GM23248 (cell line): ENCODE measurements around the gene SLX4IP. TPM values are rescaled to one million over a fixed set of nuclear protein-coding genes. Genes with fewer than 3 reads are reported as not detected.

Experiments used
- DNase-seq: peaks from one replicate; pipeline ENCODE4 v3.0.0-alpha.2; 2015
- H2AFZ ChIP-seq: fragments of 200-600 bp; sonication (generic); 2 replicates; pipeline ENCODE4 v1.6.1; 2016; ENCODE audit warnings: antibody characterized with exemption
- H3F3A ChIP-seq: fragments of 200-600 bp; sonication (generic); 2 replicates; pipeline ENCODE4 v1.6.1; 2016; ENCODE audit warnings: mild to moderate bottlenecking, antibody characterized with exemption, mixed run types; ENCODE audit not compliant: insufficient read depth
- H3K27ac ChIP-seq: fragments of 200-600 bp; sonication (generic); 2 replicates; pipeline ENCODE4 v1.5.1; 2016; ENCODE audit warnings: mild to moderate bottlenecking
- H3K27me3 ChIP-seq: fragments of 200-600 bp; sonication (generic); replicated peaks from 2 replicates; pipeline ENCODE4 v1.6.1; 2016; ENCODE audit warnings: mild to moderate bottlenecking; ENCODE audit not compliant: insufficient read depth
- H3K36me3 ChIP-seq: fragments of 200-600 bp; sonication (generic); 2 replicates; pipeline ENCODE4 v1.6.1; 2016; ENCODE audit warnings: low read depth, mild to moderate bottlenecking
- H3K4me1 ChIP-seq: fragments of 200-600 bp; sonication (generic); 2 replicates; pipeline ENCODE4 v1.6.1; 2016; ENCODE audit warnings: mild to moderate bottlenecking; ENCODE audit not compliant: insufficient read depth
- H3K4me2 ChIP-seq: fragments of 200-600 bp; sonication (generic); one replicate; pipeline ENCODE4 v1.6.1; 2016; ENCODE audit warnings: mild to moderate bottlenecking; ENCODE audit not compliant: unreplicated experiment
- H3K4me3 ChIP-seq: fragments of 200-600 bp; sonication (generic); 2 replicates; pipeline ENCODE4 v1.5.1; 2016; ENCODE audit warnings: mild to moderate bottlenecking
- H3K79me2 ChIP-seq: fragments of 200-600 bp; sonication (generic); 2 replicates; pipeline ENCODE4 v1.6.1; 2016; ENCODE audit warnings: mild to moderate bottlenecking; ENCODE audit not compliant: insufficient read depth
- H3K9ac ChIP-seq: fragments of 200-600 bp; sonication (generic); 2 replicates; pipeline ENCODE4 v1.6.1; 2016; ENCODE audit warnings: mild to moderate bottlenecking
- H3K9me2 ChIP-seq: fragments of 200-600 bp; sonication (generic); 2 replicates; pipeline ENCODE4 v1.6.1; 2016; ENCODE audit warnings: mixed run types, mild to moderate bottlenecking, moderate library complexity; ENCODE audit not compliant: insufficient read depth
- H3K9me3 ChIP-seq: fragments of 200-600 bp; sonication (generic); one replicate; pipeline ENCODE4 v1.6.1; 2017; ENCODE audit warnings: low read depth
- H4K20me1 ChIP-seq: fragments of 200-600 bp; sonication (generic); 2 replicates; pipeline ENCODE4 v1.6.0; 2016; ENCODE audit not compliant: insufficient read depth
- EZH2 ChIP-seq: fragments of 200-600 bp; sonication (generic); IDR thresholded peaks from 2 replicates; pipeline ENCODE4 v1.6.1; 2018; ENCODE audit warnings: antibody characterized with exemption, mild to moderate bottlenecking; ENCODE audit not compliant: insufficient read depth, poor library complexity, severe bottlenecking
- EZH2phosphoT487 ChIP-seq: fragments of 200-600 bp; sonication (generic); IDR thresholded peaks from 2 replicates; pipeline ENCODE4 v1.6.1; 2018; ENCODE audit warnings: antibody characterized with exemption, moderate library complexity, mild to moderate bottlenecking, low read depth; ENCODE audit not compliant: insufficient read depth
- WGBS, 2 experiments: methylation state at CpG; one replicate each; pipeline ENCODE4 v1.1.6; 2015 to 2017; ENCODE audit warnings: low lambda C conversion rate in 2 of 2, low coverage in 1 of 2; ENCODE audit errors: missing lambda C conversion rate in 2 of 2; 5-methylcytosine and 5-hydroxymethylcytosine counted together
- in situ Hi-C: fragments of 300-500 bp; cut with MboI; formaldehyde crosslinking; loops from 2 replicates; pipeline ENCODE4 v1.15.0; 2020
- polyA plus RNA-seq: library from polyadenylated mRNA; unstranded; fragments of >200 nt; fragmentation: Nextera tagmentation; extraction: Ambion mirVana; gene quantifications from 2 replicates; pipeline ENCODE4 v1.2.1, GENCODE V29; 2016
- total RNA-seq: library from RNA; depleted of rRNA; stranded (reverse); fragments of >200 nt; shearing (Covaris generic); gene quantifications from 2 replicates; pipeline ENCODE4 v1.2.3, GENCODE V29; 2014

SLX4IP gene
- total and polyA plus RNA-seq, 2 experiments from 2014 or later: 3.7 to 3.9 TPM

- Histone ChIP-seq H3K79me2 (peaks cover 61% of the 10 kb centered on the region), H3K4me2 (peak within 1 kb of the TSS; percentile 91), H4K20me1 (no peaks in the 10 kb centered on the region), H3K9ac (peak within 1 kb of the TSS; percentile 91), H2AFZ (peak within 1 kb of the TSS; percentile 95), H3K27me3 (no peaks in the 10 kb centered on the region), H3K4me1 (peaks cover 6% of the 10 kb centered on the region), H3K9me3 (no peaks in the 10 kb centered on the region), H3K4me3 (peak within 1 kb of the TSS; percentile 82), H3K36me3 (no peaks in the 10 kb centered on the region), H3F3A (no peaks in the 10 kb centered on the region), H3K27ac (peak within 1 kb of the TSS; percentile 89), H3K9me2 (no peaks in the 10 kb centered on the region)
- TF ChIP-seq EZH2: no peak
- no peak for TF ChIP-seq EZH2phosphoT487
- DNase-seq: peak; percentile 98
- 0 to 1% methylated on average over 64 to 73 of the region's 73 CpGs for WGBS, 2 experiments
- in situ Hi-C loops: loop anchor here (25.0 kb wide), 1 partner anchor 1022 kb away; no protein-coding TSS in a partner anchor
These were observed 1.3 kb upstream of the SLX4IP start, which contains the start of gene MKKS for GRCh38 chr20:10433623-10434466. MKKS (minus strand) TSS chr20:10434222; CDS start chr20:10413514, 20,708 bp downstream.

- peak; percentile 99 for DNase-seq
- H2AFZ ChIP-seq: peak overlapping the region; percentile 95
- H3K4me3 ChIP-seq: peak overlapping the region; percentile 82
- TF ChIP-seq EZH2phosphoT487 (no peak), EZH2 (no peak)
- 0 to 1% methylated on average over 17 of the region's 17 CpGs for WGBS, 2 experiments
- no peaks in the 10 kb centered on the region for H3K9me3 ChIP-seq
- no peaks in the 10 kb centered on the region for H3K27me3 ChIP-seq
- in situ Hi-C loops: loop anchor here (25.0 kb wide), 1 partner anchor 1022 kb away; no protein-coding TSS in a partner anchor
- H3K36me3 ChIP-seq: no peaks in the 10 kb centered on the region
- H3F3A ChIP-seq: no peaks in the 10 kb centered on the region
- H3K9ac ChIP-seq: peak overlapping the region; percentile 91
- H3K4me1 ChIP-seq: peaks cover 6% of the 10 kb centered on the region
- peak overlapping the region; percentile 91 for H3K4me2 ChIP-seq
- H3K27ac ChIP-seq: peak overlapping the region; percentile 89
- H3K9me2 ChIP-seq: no peaks in the 10 kb centered on the region
- no peaks in the 10 kb centered on the region for H4K20me1 ChIP-seq
- H3K79me2 ChIP-seq: peaks cover 61% of the 10 kb centered on the region
These were observed 656 bp upstream of the SLX4IP start for GRCh38 chr20:10434467-10434831.

GRCh38 chr20:10436053-10436699, 1.1 kb downstream of the SLX4IP start:
- H3K9ac ChIP-seq: no peak overlapping the region
- no peaks in the 10 kb centered on the region for H3K4me1 ChIP-seq
- no peak for TF ChIP-seq EZH2
- no peak for TF ChIP-seq EZH2phosphoT487
- H3K27me3 ChIP-seq: no peaks in the 10 kb centered on the region
- 89 to 93% methylated on average over 19 to 20 of the region's 20 CpGs for WGBS, 2 experiments
- no peak overlapping the region for H3K27ac ChIP-seq
- H3K9me3 ChIP-seq: no peaks in the 10 kb centered on the region
- no peaks in the 10 kb centered on the region for H3K9me2 ChIP-seq
- DNase-seq: no peak
- H3K4me2 ChIP-seq: peak overlapping the region; percentile 80
- H3K4me3 ChIP-seq: peak overlapping the region; percentile 82
- H3F3A ChIP-seq: no peaks in the 10 kb centered on the region
- in situ Hi-C loops: loop anchor here (25.0 kb wide), 1 partner anchor 1024 kb away; no protein-coding TSS in a partner anchor
- H4K20me1 ChIP-seq: no peaks in the 10 kb centered on the region
- H3K79me2 ChIP-seq: peaks cover 50% of the 10 kb centered on the region
- H2AFZ ChIP-seq: peak overlapping the region; percentile 95
- no peaks in the 10 kb centered on the region for H3K36me3 ChIP-seq

- TF ChIP-seq EZH2 (no peak), EZH2phosphoT487 (no peak)
These were observed 3.1 kb downstream of the SLX4IP start for GRCh38 chr20:10438217-10438616.

More at GRCh38 chr20:10438217-10438616, 3.1 kb downstream of the SLX4IP start:
- Histone ChIP-seq H3K9ac (no peak overlapping the region), H3K27ac (no peak overlapping the region), H3K79me2 (peaks cover 31% of the 10 kb centered on the region), H3K4me3 (no peak overlapping the region), H3K9me2 (no peaks in the 10 kb centered on the region), H3K27me3 (no peaks in the 10 kb centered on the region), H2AFZ (no peak overlapping the region), H3K4me2 (no peak overlapping the region), H3K36me3 (no peaks in the 10 kb centered on the region), H3K4me1 (no peaks in the 10 kb centered on the region), H3K9me3 (no peaks in the 10 kb centered on the region), H4K20me1 (no peaks in the 10 kb centered on the region), H3F3A (no peaks in the 10 kb centered on the region)
- no peak for DNase-seq
- 83 to 87% methylated on average over 4 of the region's 4 CpGs for WGBS, 2 experiments
- in situ Hi-C loops: loop anchor here (25.0 kb wide), 1 partner anchor 1026 kb away; no protein-coding TSS in a partner anchor
